HTERT RPE-1 (cell line): Measurements from ENCODE around the gene TRPM4.
"Not testable (repeated sequence)": the region's sequence is repeated elsewhere in the genome, so short reads cannot be mapped to it uniquely, and the experiment has no call there.

Experiments used
- in situ Hi-C: fragments of 300-500 bp; cut with MboI; formaldehyde crosslinking; loops from 4 replicates; pipeline ENCODE4 v1.14.3; 2020; ENCODE audit warnings: low sequenced_read_pairs

TRPM4 gene

GRCh38 chr19:49157445-49158224, at the start of gene TRPM4:
TSS of gene TRPM4 (plus strand) at chr19:49157792. CDS start at chr19:49157867, 75 bp downstream.
- in situ Hi-C loops, result no loop called here

- in situ Hi-C loops, result no loop called here
Observed at GRCh38 chr19:49109051-49109450, 48.5 kb upstream of the TRPM4 start.

GRCh38 chr19:49109569-49110233, 47.9 kb upstream of the TRPM4 start:
- in situ Hi-C loops, result no loop called here

GRCh38 chr19:49110567-49110966, 47.0 kb upstream of the TRPM4 start:
- in situ Hi-C loops, result no loop called here

- in situ Hi-C loops, result no loop called here
Observed at GRCh38 chr19:49111218-49111998, 46.2 kb upstream of the TRPM4 start.

GRCh38 chr19:49113762-49114629, 43.6 kb upstream of the TRPM4 start, which contains the start of gene LIN7B:
TSS of gene LIN7B (plus strand) at chr19:49114370. CDS start at chr19:49114405, 35 bp downstream.
- in situ Hi-C loops, result no loop called here

- in situ Hi-C loops, result no loop called here
Observed at GRCh38 chr19:49114630-49115363, 42.8 kb upstream of the TRPM4 start.

- in situ Hi-C loops, result no loop called here
Observed at GRCh38 chr19:49116544-49116943, 41.0 kb upstream of the TRPM4 start.

GRCh38 chr19:49117677-49118564, 39.7 kb upstream of the TRPM4 start:
- in situ Hi-C loops, result no loop called here

GRCh38 chr19:49118565-49119410, 38.8 kb upstream of the TRPM4 start, which contains the start of gene C19orf73:
TSS of gene C19orf73 (minus strand) at chr19:49119143. CDS start at chr19:49119022, 121 bp downstream.
- in situ Hi-C loops, result no loop called here

- in situ Hi-C loops, result no loop called here
Observed at GRCh38 chr19:49119411-49120324, 37.9 kb upstream of the TRPM4 start, which contains the start of gene PPFIA3. TSS of gene PPFIA3 (plus strand) at chr19:49119544. CDS start at chr19:49127874, 8,330 bp downstream.

GRCh38 chr19:49120325-49120683, 37.3 kb upstream of the TRPM4 start:
- in situ Hi-C loops, result no loop called here

GRCh38 chr19:49120868-49121267, 36.7 kb upstream of the TRPM4 start:
- in situ Hi-C loops, result no loop called here

GRCh38 chr19:49121841-49122240, 35.8 kb upstream of the TRPM4 start:
- in situ Hi-C loops, result not testable (repeated sequence)

- in situ Hi-C loops, result not testable (repeated sequence)
Observed at GRCh38 chr19:49123285-49123684, 34.3 kb upstream of the TRPM4 start.

GRCh38 chr19:49125025-49125731, 32.4 kb upstream of the TRPM4 start:
- in situ Hi-C loops, result no loop called here
